Neural cell (in vitro differentiated cells): Measurements from ENCODE around the gene MLLT3.

Experiments
- CTCF ChIP-seq: fragments of 450-650 bp; IDR thresholded peaks from 2 replicates; pipeline ENCODE4 v1.5.1; 2014; ENCODE audit warnings: antibody characterized with exemption, mild to moderate bottlenecking, moderate library complexity; ENCODE audit not compliant: poor library complexity, severe bottlenecking
- EP300 ChIP-seq: fragments of 450-650 bp; conservative IDR thresholded peaks from 2 replicates; pipeline ENCODE4 v1.6.1; 2014; ENCODE audit warnings: antibody characterized with exemption, mild to moderate bottlenecking, moderate library complexity; ENCODE audit not compliant: poor library complexity, severe bottlenecking
- SMC3 ChIP-seq: fragments of 450-650 bp; conservative IDR thresholded peaks from 2 replicates; pipeline ENCODE4 v1.6.1; 2014; ENCODE audit warnings: antibody characterized with exemption, mild to moderate bottlenecking, moderate library complexity; ENCODE audit not compliant: poor library complexity

- no peak for TF ChIP-seq CTCF
- no peak for TF ChIP-seq SMC3
- TF ChIP-seq EP300, result no peak
These were observed 65.0 kb downstream of the MLLT3 start for GRCh38 chr9:20557285-20557684.
